ENCODE measurements around the gene MGAT5. TPM values are rescaled to one million over a fixed set of nuclear protein-coding genes. Genes with fewer than 3 reads are reported as not detected.

Gene MGAT5
- total RNA-seq, 1 donor from 2014 or later: 58.8 TPM

GRCh38 chr2:134413430-134413829 lies 159.6 kb downstream of the MGAT5 start:
- Mint-ChIP-seq H3K4me1 (ENCODE audit: low read depth, unreplicated experiment) (peaks cover 37% of the 10 kb centered on the region), H3K27me3 (ENCODE audit: unreplicated experiment) (peaks cover 11% of the 10 kb centered on the region), H3K36me3 (ENCODE audit: unreplicated experiment) (no peaks in the 10 kb centered on the region), H3K9me3 (ENCODE audit: unreplicated experiment) (peaks cover 7% of the 10 kb centered on the region), H3K27ac (ENCODE audit: unreplicated experiment) (no peak overlapping the region), H3K4me3 (ENCODE audit: unreplicated experiment) (no peak overlapping the region)
- no peak for TF ChIP-seq CTCF (IDR thresholded peaks at IDR 0.05; ENCODE audit: partially characterized antibody, unreplicated experiment)
- no peak for DNase-seq

GRCh38 chr2:134413912-134414311 lies 160.0 kb downstream of the MGAT5 start:
- H3K4me3 Mint-ChIP-seq (ENCODE audit: unreplicated experiment): no peak overlapping the region
- H3K4me1 Mint-ChIP-seq (ENCODE audit: low read depth, unreplicated experiment): peaks cover 35% of the 10 kb centered on the region
- H3K9me3 Mint-ChIP-seq (ENCODE audit: unreplicated experiment): peaks cover 7% of the 10 kb centered on the region
- no peak overlapping the region for H3K27ac Mint-ChIP-seq (ENCODE audit: unreplicated experiment)
- TF ChIP-seq CTCF (IDR thresholded peaks at IDR 0.05; ENCODE audit: partially characterized antibody, unreplicated experiment): no peak
- peaks cover 11% of the 10 kb centered on the region for H3K27me3 Mint-ChIP-seq (ENCODE audit: unreplicated experiment)
- H3K36me3 Mint-ChIP-seq (ENCODE audit: unreplicated experiment): no peaks in the 10 kb centered on the region
- no peak for DNase-seq

- no peak overlapping the region for H3K27ac Mint-ChIP-seq (ENCODE audit: unreplicated experiment)
- peaks cover 22% of the 10 kb centered on the region for H3K4me1 Mint-ChIP-seq (ENCODE audit: low read depth, unreplicated experiment)
- TF ChIP-seq CTCF (IDR thresholded peaks at IDR 0.05; ENCODE audit: partially characterized antibody, unreplicated experiment): no peak
- peaks cover 5% of the 10 kb centered on the region for H3K9me3 Mint-ChIP-seq (ENCODE audit: unreplicated experiment)
- DNase-seq: no peak
- no peak overlapping the region for H3K4me3 Mint-ChIP-seq (ENCODE audit: unreplicated experiment)
- H3K36me3 Mint-ChIP-seq (ENCODE audit: unreplicated experiment): no peaks in the 10 kb centered on the region
- peaks cover 11% of the 10 kb centered on the region for H3K27me3 Mint-ChIP-seq (ENCODE audit: unreplicated experiment)
Measured at GRCh38 chr2:134416018-134416417, 162.1 kb downstream of the MGAT5 start.

- H3K4me1 Mint-ChIP-seq (ENCODE audit: low read depth, unreplicated experiment): peaks cover 16% of the 10 kb centered on the region
- peaks cover 5% of the 10 kb centered on the region for H3K27me3 Mint-ChIP-seq (ENCODE audit: unreplicated experiment)
- H3K36me3 Mint-ChIP-seq (ENCODE audit: unreplicated experiment): no peaks in the 10 kb centered on the region
- no peak for DNase-seq
- H3K27ac Mint-ChIP-seq (ENCODE audit: unreplicated experiment): no peak overlapping the region
- no peak overlapping the region for H3K4me3 Mint-ChIP-seq (ENCODE audit: unreplicated experiment)
- TF ChIP-seq CTCF (IDR thresholded peaks at IDR 0.05; ENCODE audit: partially characterized antibody, unreplicated experiment): no peak
- peaks cover 2% of the 10 kb centered on the region for H3K9me3 Mint-ChIP-seq (ENCODE audit: unreplicated experiment)
Measured at GRCh38 chr2:134416637-134417036, 162.8 kb downstream of the MGAT5 start.

- Mint-ChIP-seq H3K9me3 (ENCODE audit: unreplicated experiment) (no peaks in the 10 kb centered on the region), H3K4me3 (ENCODE audit: unreplicated experiment) (no peak overlapping the region), H3K4me1 (ENCODE audit: low read depth, unreplicated experiment) (peaks cover 9% of the 10 kb centered on the region), H3K27me3 (ENCODE audit: unreplicated experiment) (no peaks in the 10 kb centered on the region), H3K36me3 (ENCODE audit: unreplicated experiment) (no peaks in the 10 kb centered on the region), H3K27ac (ENCODE audit: unreplicated experiment) (no peak overlapping the region)
- DNase-seq: no peak
- no peak for TF ChIP-seq CTCF (IDR thresholded peaks at IDR 0.05; ENCODE audit: partially characterized antibody, unreplicated experiment)
Measured at GRCh38 chr2:134417968-134418582, 164.2 kb downstream of the MGAT5 start.

Data from glutamatergic neuron (in vitro differentiated cells).